Caco-2 (cell line): ENCODE measurements around the gene GRID1. TPM values are rescaled to one million over a fixed set of nuclear protein-coding genes. Genes with fewer than 3 reads are reported as not detected.

Source experiments
- BruUV-seq: library from RNA; stranded (reverse); fragments of 400-500 nt; replicated peaks from 2 replicates; lab custom pipeline; 2021; lab: Mats Ljungman, UMichigan
- CTCF ChIA-PET: fragments of 300-600 bp; sonication (Branson Sonifier 250); formaldehyde crosslinking; loops from one replicate; lab custom pipeline; 2022; ENCODE audit warnings: antibody characterized with exemption; lab: Charles Lee
- POLR2A ChIA-PET: fragments of 300-600 bp; sonication (Branson Sonifier 250); formaldehyde crosslinking; loops from one replicate; lab custom pipeline; 2022; ENCODE audit warnings: antibody characterized with exemption; lab: Charles Lee
- DNase-seq, 2 experiments: peaks; one replicate each; pipeline versions ENCODE4 v3.0.0 to v3.0.0-alpha.2; 2020 to 2022
- H3K27me3 ChIP-seq: replicated peaks from 2 replicates; pipeline ENCODE4 v1.6.0; 2011; ENCODE audit warnings: low read length; ENCODE audit not compliant: control insufficient read depth, insufficient read depth
- H3K36me3 ChIP-seq: 2 replicates; pipeline ENCODE4 v1.5.1; 2011; ENCODE audit warnings: low read length; ENCODE audit not compliant: control insufficient read depth, insufficient read depth
- H3K4me1 ChIP-seq: fragments of 250-450 bp; sonication (Bioruptor Pico); 2 replicates; pipeline ENCODE4 v1.5.1; 2020; ENCODE audit warnings: mild to moderate bottlenecking
- H3K4me3 ChIP-seq: 2 replicates; pipeline ENCODE4 v1.5.1; 2011; ENCODE audit warnings: low read depth, mild to moderate bottlenecking, control low read depth, low read length
- H3K9me3 ChIP-seq: fragments of 250-450 bp; sonication (Bioruptor Pico); 2 replicates; pipeline ENCODE4 v1.5.1; 2020; ENCODE audit warnings: mild to moderate bottlenecking, moderate library complexity
- H3K27ac Mint-ChIP-seq: one replicate; pipeline ENCODE4 v1.8.0; 2022; ENCODE audit warnings: mixed read lengths; ENCODE audit not compliant: unreplicated experiment
- H3K27me3 Mint-ChIP-seq: one replicate; pipeline ENCODE4 v1.8.0; 2022; ENCODE audit warnings: mixed read lengths; ENCODE audit not compliant: insufficient read depth, unreplicated experiment
- H3K36me3 Mint-ChIP-seq: one replicate; pipeline ENCODE4 v1.8.0; 2022; ENCODE audit warnings: mild to moderate bottlenecking, mixed read lengths; ENCODE audit not compliant: insufficient read depth, unreplicated experiment
- H3K4me1 Mint-ChIP-seq: one replicate; pipeline ENCODE4 v1.8.0; 2022; ENCODE audit warnings: low read depth, mixed read lengths; ENCODE audit not compliant: unreplicated experiment
- H3K4me3 Mint-ChIP-seq: one replicate; pipeline ENCODE4 v1.8.0; 2022; ENCODE audit warnings: mild to moderate bottlenecking, moderate library complexity, mixed read lengths; ENCODE audit not compliant: unreplicated experiment
- H3K9me3 Mint-ChIP-seq: one replicate; pipeline ENCODE4 v1.8.0; 2022; ENCODE audit warnings: mixed read lengths; ENCODE audit not compliant: unreplicated experiment
- intact Hi-C: fragments of 100-400 bp; cut with micrococcal nuclease; formaldehyde crosslinking; loops from one replicate; pipeline ENCODE4 v1.10.0; 2022; ENCODE audit not compliant: unreplicated experiment
- total RNA-seq: library from RNA; stranded (reverse); gene quantifications from 2 replicates; pipeline ENCODE4 v1.2.3, GENCODE V29; 2022
- TF ChIP-seq, protein P1 (sequence below), 2 experiments: fragments of 200-600 bp in 1 of 2; IDR thresholded peaks; 1 replicate in 1 of 2; 2 replicates in 1 of 2; pipeline versions ENCODE4 v1.5.1 to v1.8.0; 2011 to 2022; ENCODE audit warnings: antibody characterized with exemption in 1 of 2, control low read depth in 1 of 2, inconsistent platforms in 1 of 2, low read depth in 1 of 2, low read length in 1 of 2, mild to moderate bottlenecking in 1 of 2, moderate library complexity in 1 of 2; ENCODE audit not compliant: insufficient read depth in 1 of 2, severe bottlenecking in 1 of 2, unreplicated experiment in 1 of 2

The GRID1 gene
- total RNA-seq, 1 experiment from 2014 or later, result 8.0 TPM

DNA sequence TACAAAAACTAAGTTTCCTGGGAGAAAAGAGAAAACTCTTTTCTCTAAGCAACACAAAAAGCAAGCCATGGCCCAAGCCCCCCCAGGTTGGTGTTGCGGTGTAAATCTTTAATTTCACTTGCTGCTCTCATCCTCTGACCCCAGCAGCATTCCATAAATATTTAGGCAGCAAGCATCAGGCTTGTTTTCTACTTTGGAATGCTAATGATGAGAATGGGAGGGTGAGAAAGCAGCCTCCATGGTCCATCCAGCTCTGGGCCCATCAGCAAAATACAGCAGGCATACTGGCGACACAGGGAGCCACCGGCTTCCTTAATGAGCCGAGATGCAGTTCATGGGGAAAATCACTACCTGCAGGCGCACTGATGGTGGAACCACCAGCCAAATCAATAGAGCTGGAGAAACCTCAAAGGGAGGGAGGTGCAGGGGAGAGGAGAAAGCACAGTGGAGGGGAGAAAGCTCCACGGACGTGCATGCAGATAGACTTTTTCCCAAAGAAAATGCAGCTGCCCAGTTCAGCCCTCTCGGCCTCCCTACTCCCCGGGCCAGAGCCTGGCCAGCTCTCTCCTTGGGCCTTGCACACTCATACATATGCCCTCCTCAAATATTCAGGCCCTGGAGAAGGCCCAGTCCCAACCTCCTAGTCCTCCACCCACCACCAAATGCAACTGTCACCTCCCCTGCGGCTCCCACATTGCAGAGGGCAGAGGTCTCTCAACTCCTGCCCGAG, 131.9 kb downstream of the GRID1 start:
- TF ChIP-seq, protein P1, sequence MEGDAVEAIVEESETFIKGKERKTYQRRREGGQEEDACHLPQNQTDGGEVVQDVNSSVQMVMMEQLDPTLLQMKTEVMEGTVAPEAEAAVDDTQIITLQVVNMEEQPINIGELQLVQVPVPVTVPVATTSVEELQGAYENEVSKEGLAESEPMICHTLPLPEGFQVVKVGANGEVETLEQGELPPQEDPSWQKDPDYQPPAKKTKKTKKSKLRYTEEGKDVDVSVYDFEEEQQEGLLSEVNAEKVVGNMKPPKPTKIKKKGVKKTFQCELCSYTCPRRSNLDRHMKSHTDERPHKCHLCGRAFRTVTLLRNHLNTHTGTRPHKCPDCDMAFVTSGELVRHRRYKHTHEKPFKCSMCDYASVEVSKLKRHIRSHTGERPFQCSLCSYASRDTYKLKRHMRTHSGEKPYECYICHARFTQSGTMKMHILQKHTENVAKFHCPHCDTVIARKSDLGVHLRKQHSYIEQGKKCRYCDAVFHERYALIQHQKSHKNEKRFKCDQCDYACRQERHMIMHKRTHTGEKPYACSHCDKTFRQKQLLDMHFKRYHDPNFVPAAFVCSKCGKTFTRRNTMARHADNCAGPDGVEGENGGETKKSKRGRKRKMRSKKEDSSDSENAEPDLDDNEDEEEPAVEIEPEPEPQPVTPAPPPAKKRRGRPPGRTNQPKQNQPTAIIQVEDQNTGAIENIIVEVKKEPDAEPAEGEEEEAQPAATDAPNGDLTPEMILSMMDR (IDR thresholded peaks at IDR 0.05; ENCODE audit: insufficient read depth in 1 of 2, low read depth in 1 of 2, low read length in 1 of 2, severe bottlenecking in 1 of 2, unreplicated experiment in 1 of 2), result no peak
- Histone ChIP-seq H3K4me1 (no peaks in the 10 kb centered on the region), H3K9me3 (0 out of 2 replicates have a peak, but pooled peaks cover 4% of the 10 kb centered on the region), H3K27me3 (no peaks in the 10 kb centered on the region), H3K4me3 (no peak overlapping the region), H3K36me3 (no peaks in the 10 kb centered on the region)
- Mint-ChIP-seq H3K27ac (no peak overlapping the region), H3K4me1 (no peaks in the 10 kb centered on the region), H3K27me3 (peaks cover 8% of the 10 kb centered on the region), H3K9me3 (peaks cover 21% of the 10 kb centered on the region), H3K4me3 (no peak overlapping the region), H3K36me3 (no peaks in the 10 kb centered on the region)
- CTCF ChIA-PET, result no interaction called here
- POLR2A ChIA-PET, result no interaction called here
- BruUV-seq, result no TSS peak
- no peak for DNase-seq
- intact Hi-C loops, result no loop called here

DNA sequence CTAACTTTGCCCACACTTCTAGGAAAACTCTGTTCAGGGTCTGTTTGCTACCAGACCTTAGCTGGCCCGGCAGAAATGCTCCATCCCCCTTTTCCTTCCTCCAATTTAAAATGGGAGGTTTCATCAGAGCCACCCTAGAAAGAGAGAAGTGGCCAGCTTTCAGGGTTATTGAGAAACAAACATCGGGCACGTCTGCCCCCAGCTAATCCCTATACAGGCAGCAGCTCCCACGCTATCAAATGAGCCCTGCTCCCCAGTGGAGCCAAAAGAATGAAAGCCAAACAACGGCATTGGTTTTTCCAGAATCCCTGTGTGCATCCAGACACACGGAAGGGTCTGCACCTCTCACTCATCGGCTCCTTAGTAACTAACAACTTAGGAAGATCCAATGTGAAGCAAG, 132.5 kb downstream of the GRID1 start:
- Mint-ChIP-seq H3K27me3 (peaks cover 8% of the 10 kb centered on the region), H3K9me3 (peaks cover 21% of the 10 kb centered on the region), H3K27ac (no peak overlapping the region), H3K36me3 (no peaks in the 10 kb centered on the region), H3K4me1 (no peaks in the 10 kb centered on the region), H3K4me3 (no peak overlapping the region)
- ChIA-PET CTCF (no interaction called here), POLR2A (no interaction called here)
- Histone ChIP-seq H3K36me3 (no peaks in the 10 kb centered on the region; the same call in 1 of the 2 replicates), H3K9me3 (0 out of 2 replicates have a peak, but pooled peaks cover under 1% of the 10 kb centered on the region), H3K4me1 (no peaks in the 10 kb centered on the region), H3K4me3 (no peak overlapping the region), H3K27me3 (no peaks in the 10 kb centered on the region)
- DNase-seq, result no peak
- TF ChIP-seq, protein P1 (IDR thresholded peaks at IDR 0.05; ENCODE audit: insufficient read depth in 1 of 2, low read depth in 1 of 2, low read length in 1 of 2, severe bottlenecking in 1 of 2, unreplicated experiment in 1 of 2), result no peak
- intact Hi-C loops, result no loop called here
- no TSS peak for BruUV-seq

DNA sequence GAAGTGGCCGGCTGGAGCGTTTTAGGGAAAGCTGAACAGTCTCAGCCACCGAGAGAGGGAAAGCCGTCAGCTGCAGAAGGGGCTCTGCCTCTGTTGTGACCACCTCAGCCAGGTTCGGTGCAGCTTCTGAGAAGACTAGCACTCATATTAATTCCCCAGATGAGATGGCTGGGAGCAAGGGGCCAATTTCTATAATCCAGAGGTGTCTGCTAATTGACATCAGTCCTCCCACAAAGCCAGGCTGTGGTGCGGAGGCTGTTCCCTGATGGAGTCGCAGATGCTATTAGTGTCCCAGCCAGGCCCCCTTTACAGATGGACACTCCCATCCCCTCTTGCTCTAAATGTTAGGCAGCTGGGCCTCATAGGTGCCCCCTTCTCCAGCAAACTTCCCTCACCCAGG, 133.5 kb downstream of the GRID1 start:
- H3K9me3 Mint-ChIP-seq, result peaks cover 20% of the 10 kb centered on the region
- no TSS peak for BruUV-seq
- DNase-seq, result no peak
- H3K27me3 ChIP-seq, result no peaks in the 10 kb centered on the region
- H3K9me3 ChIP-seq, result no peaks in the 10 kb centered on the region
- H3K27ac Mint-ChIP-seq, result no peak overlapping the region
- H3K4me3 ChIP-seq, result no peak overlapping the region
- no peaks in the 10 kb centered on the region for H3K4me1 Mint-ChIP-seq
- H3K27me3 Mint-ChIP-seq, result peaks cover 8% of the 10 kb centered on the region
- ChIA-PET CTCF (no interaction called here), POLR2A (no interaction called here)
- no peaks in the 10 kb centered on the region for H3K4me1 ChIP-seq
- TF ChIP-seq, protein P1 (IDR thresholded peaks at IDR 0.05; ENCODE audit: insufficient read depth in 1 of 2, low read depth in 1 of 2, low read length in 1 of 2, severe bottlenecking in 1 of 2, unreplicated experiment in 1 of 2), result no peak
- intact Hi-C loops, result no loop called here
- H3K4me3 Mint-ChIP-seq, result no peak overlapping the region
- no peaks in the 10 kb centered on the region; the same call in 1 of the 2 replicates for H3K36me3 ChIP-seq
- H3K36me3 Mint-ChIP-seq, result no peaks in the 10 kb centered on the region
